Measurements from ENCODE around the gene SAC3D1. TPM values are rescaled to one million over a fixed set of nuclear protein-coding genes. Genes with fewer than 3 reads are reported as not detected.

Gene SAC3D1
- total and polyA plus RNA-seq, 2 of the 4 experiments (the other 2 are of a cell fraction) = 2.9 to 13.2 TPM

DNA sequence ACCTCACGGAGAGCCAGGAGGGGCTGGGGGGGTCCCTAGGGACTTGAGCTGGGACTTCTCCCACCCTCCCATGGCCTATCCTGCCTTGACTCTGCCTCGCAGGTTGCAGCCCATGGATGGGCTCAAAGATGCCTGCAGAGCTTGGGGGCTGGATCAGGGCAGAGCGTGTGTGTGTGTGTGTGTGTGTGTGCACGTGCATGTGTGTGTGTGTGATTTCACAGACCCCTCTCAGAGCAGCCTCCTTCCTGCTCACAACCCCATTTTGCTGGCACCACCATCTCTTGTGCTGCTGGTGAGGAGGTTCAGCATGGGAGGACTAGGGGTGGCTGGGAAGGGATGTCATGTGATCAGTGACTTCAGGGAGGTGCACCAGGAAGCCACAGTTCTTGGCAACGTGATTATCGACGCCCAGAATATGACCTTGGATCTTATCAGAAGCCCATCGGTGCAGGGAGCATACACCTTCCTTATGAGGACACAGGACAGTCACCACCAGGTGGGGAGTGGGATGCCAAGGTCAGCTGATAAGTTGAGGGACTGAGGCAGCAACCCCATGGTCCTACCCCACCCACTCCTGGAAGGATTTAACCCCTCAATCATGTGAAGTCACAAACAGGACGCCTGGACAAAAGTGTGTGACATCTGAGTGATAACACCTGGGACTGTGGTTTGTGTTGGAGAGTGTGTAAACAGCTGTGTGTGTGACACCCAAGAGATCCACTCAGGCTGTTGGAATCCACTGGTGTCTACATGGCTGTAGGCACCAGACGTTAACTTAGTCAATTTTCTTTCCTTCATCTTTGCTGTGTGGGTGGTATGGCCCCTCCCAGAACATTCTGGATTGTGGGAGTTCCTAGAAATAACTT lies 19.2 kb downstream of the SAC3D1 start:
- dilution Hi-C loops (cut with HindIII; ENCODE audit: low sequenced_read_pairs, unreplicated experiment) = no loop called here
- H3K79me1 ChIP-seq (ENCODE audit: low read depth in 1 of 2, low read length in 2 of 2) = no peaks in the 10 kb centered on the region
- no peaks in the 10 kb centered on the region for H4K20me1 ChIP-seq (ENCODE audit: insufficient read depth, low read length)
- no peak overlapping the region for H3K14ac ChIP-seq (replicated peaks; ENCODE audit: low read depth, low read length)
- intact Hi-C loops (cut with micrococcal nuclease) = no loop called here
- no peaks in the 10 kb centered on the region for H3K36me3 ChIP-seq (ENCODE audit: control insufficient read depth, insufficient read depth, low read length)
- H2AFZ ChIP-seq (replicated peaks; ENCODE audit: low read length, poor library complexity) = no peak overlapping the region
- ChIA-PET CTCF (no interaction called here), POLR2A (ENCODE audit: unreplicated experiment) (no interaction called here)
- no TSS peak for BruUV-seq (replicated peaks)
- no peak overlapping the region for H3K4me3 ChIP-seq (ENCODE audit: insufficient read depth, low read depth, low read length)
- no peak for TF ChIP-seq SMC3 (IDR thresholded peaks at IDR 0.05; ENCODE audit: low read depth, low read length)
- TF ChIP-seq FOS (IDR thresholded peaks at IDR 0.05; ENCODE audit: low read depth, low read length) = no peak
- TF ChIP-seq ELK1 (IDR thresholded peaks at IDR 0.05; ENCODE audit: borderline replicate concordance, low read depth, low read length) = no peak
- TF ChIP-seq CTCF (conservative IDR thresholded peaks at IDR 0.05; ENCODE audit: low read depth, low read length) = no peak
- TF ChIP-seq CHD1 (IDR thresholded peaks at IDR 0.05; ENCODE audit: low read depth, low read length) = no peak
- TF ChIP-seq CEBPB (IDR thresholded peaks at IDR 0.05; ENCODE audit: low read depth, low read length) = no peak
- no peak for TF ChIP-seq MXI1 (IDR thresholded peaks at IDR 0.05; ENCODE audit: borderline replicate concordance, low read depth, low read length)
- no peak for TF ChIP-seq NFE2L2 (IDR thresholded peaks at IDR 0.05; ENCODE audit: low read depth, low read length)
- TF ChIP-seq MAFK (IDR thresholded peaks at IDR 0.05; ENCODE audit: low read depth, low read length) = no peak
- no peak for TF ChIP-seq RFX5 (IDR thresholded peaks at IDR 0.05; ENCODE audit: low read depth, low read length)
- no peak for TF ChIP-seq RCOR1 (IDR thresholded peaks at IDR 0.05; ENCODE audit: insufficient replicate concordance, low read length)
- H3K9me3 ChIP-seq (ENCODE audit: control insufficient read depth, insufficient read depth, low read length) = no peaks in the 10 kb centered on the region
- no peak overlapping the region for H3K4me2 ChIP-seq (ENCODE audit: low read depth, low read length)
- no peak overlapping the region for H4K8ac ChIP-seq (ENCODE audit: low read depth in 2 of 2, low read length in 2 of 2)
- no peak overlapping the region for H3K18ac ChIP-seq (ENCODE audit: low read depth, low read length)
- peaks cover 5% of the 10 kb centered on the region; the same call in 1 of the 2 replicates for H3K9me1 ChIP-seq (ENCODE audit: insufficient read depth, low read length)
- no peak overlapping the region for H2BK120ac ChIP-seq (ENCODE audit: low read depth, low read length)
- H2AK5ac ChIP-seq (ENCODE audit: low read depth, low read length) = no peak overlapping the region
- H2BK5ac ChIP-seq (ENCODE audit: low read depth, low read length, poor library complexity, severe bottlenecking) = no peak overlapping the region
- H3K4me1 ChIP-seq (ENCODE audit: control insufficient read depth, insufficient read depth, low read length) = no peaks in the 10 kb centered on the region
- peaks cover 18% of the 10 kb centered on the region; the same call in 1 of the 2 replicates for H3K27me3 ChIP-seq (ENCODE audit: control insufficient read depth, insufficient read depth, low read length)
- no peak overlapping the region for H3K56ac ChIP-seq (ENCODE audit: extremely low read depth, insufficient read depth, low read length)
- H3K9ac ChIP-seq (ENCODE audit: low read depth, low read length) = no peak overlapping the region
- in situ Hi-C loops (cut with MboI; ENCODE audit: low sequenced_read_pairs) = no loop called here
- H4K5ac ChIP-seq (ENCODE audit: low read depth, low read length) = no peak overlapping the region
- H3K4ac ChIP-seq (ENCODE audit: low read depth, low read length) = no peak overlapping the region
- peak overlapping the region; percentile 39 for H2AK9ac ChIP-seq (replicated peaks; ENCODE audit: low read depth, low read length, poor library complexity)
- H3K23ac ChIP-seq (ENCODE audit: low read depth, low read length) = no peak overlapping the region; the same call in 1 of the 2 replicates
- DNase-seq = peak; percentile 22
- no peak overlapping the region for H4K91ac ChIP-seq (ENCODE audit: insufficient read depth, low read depth, low read length)
- H2BK15ac ChIP-seq (ENCODE audit: low read depth, low read length) = no peak overlapping the region
- H3K27ac ChIP-seq (ENCODE audit: insufficient read depth, low read length) = no peak overlapping the region
- WGBS, 2 experiments (ENCODE audit: extremely low coverage in 2 of 2, insufficient read length in 1 of 2) = 46% methylated on average over 3 of the region's 10 CpGs; no CpG with 5 or more reads in 1 of the 2 experiments
- peak; percentile 27 for ATAC-seq (ENCODE audit: low read depth)
- H2BK20ac ChIP-seq (ENCODE audit: low read depth, low read length) = no peak overlapping the region
